Epidermal melanocyte (primary cell): ENCODE data around the gene PROSER3.

ENCODE experiments used
- DNase-seq: peaks from one replicate; pipeline ENCODE4 v3.0.0; 2011; ENCODE audit warnings: low spot score; ENCODE audit not compliant: insufficient read length

The PROSER3 gene

GRCh38 chr19:35738021-35738886, 19.7 kb upstream of the PROSER3 start:
- no peak for DNase-seq

GRCh38 chr19:35738887-35739229, 19.1 kb upstream of the PROSER3 start:
- no peak for DNase-seq

GRCh38 chr19:35739275-35740107, 18.5 kb upstream of the PROSER3 start:
- DNase-seq: no peak

GRCh38 chr19:35740108-35740422, 17.9 kb upstream of the PROSER3 start:
- no peak for DNase-seq

- DNase-seq: peak; percentile 100
Observed at GRCh38 chr19:35740423-35741202, 17.4 kb upstream of the PROSER3 start.

GRCh38 chr19:35741203-35741515, 16.8 kb upstream of the PROSER3 start:
- no peak for DNase-seq

GRCh38 chr19:35742121-35742724, 15.8 kb upstream of the PROSER3 start, which contains the start of gene IGFLR1:
TSS of gene IGFLR1 (minus strand) at chr19:35742452. CDS start at chr19:35741180, 1,272 bp downstream.
- no peak for DNase-seq

- DNase-seq: no peak
Observed at GRCh38 chr19:35743640-35744429, 14.1 kb upstream of the PROSER3 start.

- DNase-seq: peak; percentile 69
Observed at GRCh38 chr19:35744430-35745327, 13.3 kb upstream of the PROSER3 start.

GRCh38 chr19:35745328-35746086, 12.5 kb upstream of the PROSER3 start, which contains the start of the genes PSENEN and U2AF1L4:
TSS of gene PSENEN (plus strand) at chr19:35745651. CDS start at chr19:35745931, 280 bp downstream.
TSS of gene U2AF1L4 (minus strand) at chr19:35745418. CDS start at chr19:35745391, 27 bp downstream.
- DNase-seq: peak; percentile 74

GRCh38 chr19:35746087-35746462, 11.9 kb upstream of the PROSER3 start:
- DNase-seq: no peak

- DNase-seq: no peak
Observed at GRCh38 chr19:35746531-35746930, 11.4 kb upstream of the PROSER3 start.

- DNase-seq: peak; percentile 82
Observed at GRCh38 chr19:35748106-35749020, 9.6 kb upstream of the PROSER3 start, which contains the start of gene LIN37. TSS of gene LIN37 (plus strand) at chr19:35748576. CDS start at chr19:35748725, 149 bp downstream.

GRCh38 chr19:35750167-35750566, 7.8 kb upstream of the PROSER3 start:
- DNase-seq: no peak

GRCh38 chr19:35751839-35752745, 5.9 kb upstream of the PROSER3 start:
- DNase-seq: no peak

GRCh38 chr19:35752746-35753350, 5.1 kb upstream of the PROSER3 start:
- DNase-seq: no peak
